H9 (cell line): Measurements from ENCODE around the gene STX2. TPM values are rescaled to one million over a fixed set of nuclear protein-coding genes. Genes with fewer than 3 reads are reported as not detected.
A peak's percentile ranks its signal among the peaks of the same experiment; 100 is the strongest.

Experiments
- DNase-seq: peaks from one replicate; pipeline ENCODE4 v3.0.0-alpha.2; 2017
- H2AFZ ChIP-seq: one replicate; pipeline ENCODE4 v1.6.1; 2013; ENCODE audit warnings: mild to moderate bottlenecking, low read length, control low read depth, moderate library complexity
- H2AK5ac ChIP-seq: 2 replicates; pipeline ENCODE4 v1.6.1; 2013; ENCODE audit warnings: low read length, control low read depth, mixed read lengths; ENCODE audit not compliant: insufficient read length
- H2BK120ac ChIP-seq: one replicate; pipeline ENCODE4 v1.6.1; 2013; ENCODE audit warnings: low read depth, mild to moderate bottlenecking, low read length, control low read depth, inconsistent platforms; ENCODE audit not compliant: poor library complexity, severe bottlenecking
- H2BK12ac ChIP-seq: 2 replicates; pipeline ENCODE4 v1.6.1; 2013; ENCODE audit warnings: low read length, control low read depth, mixed read lengths, low read depth; ENCODE audit not compliant: insufficient read length
- H2BK15ac ChIP-seq: 2 replicates; pipeline ENCODE4 v1.6.1; 2013; ENCODE audit warnings: low read depth, low read length, control low read depth
- H2BK20ac ChIP-seq: one replicate; pipeline ENCODE4 v1.6.1; 2013; ENCODE audit warnings: low read depth, mild to moderate bottlenecking, low read length, control low read depth, inconsistent platforms; ENCODE audit not compliant: poor library complexity, severe bottlenecking
- H2BK5ac ChIP-seq: 2 replicates; pipeline ENCODE4 v1.6.1; 2013; ENCODE audit warnings: low read length, control low read depth, mixed read lengths; ENCODE audit not compliant: insufficient read length
- H3K14ac ChIP-seq: 2 replicates; pipeline ENCODE4 v1.6.1; 2013; ENCODE audit warnings: low read length, control low read depth; ENCODE audit not compliant: insufficient read depth
- H3K18ac ChIP-seq: 2 replicates; pipeline ENCODE4 v1.6.1; 2013; ENCODE audit warnings: low read depth, mild to moderate bottlenecking, mixed read lengths, low read length, control low read depth; ENCODE audit not compliant: insufficient read length
- H3K23ac ChIP-seq: 2 replicates; pipeline ENCODE4 v1.6.1; 2013; ENCODE audit warnings: low read length, control low read depth, mixed read lengths, low read depth; ENCODE audit not compliant: insufficient read length
- H3K23me2 ChIP-seq: 2 replicates; pipeline ENCODE4 v1.6.1; 2013; ENCODE audit warnings: low read depth, mild to moderate bottlenecking, mixed read lengths, low read length, control low read depth; ENCODE audit not compliant: insufficient read length, poor library complexity, severe bottlenecking
- H3K27ac ChIP-seq: 2 replicates; pipeline ENCODE4 v1.5.1; 2013; ENCODE audit warnings: low read length, control low read depth, mixed read lengths, low read depth; ENCODE audit not compliant: insufficient read length
- H3K27me3 ChIP-seq: 2 replicates; pipeline ENCODE4 v1.6.1; 2013; ENCODE audit warnings: low read length, control low read depth, inconsistent platforms; ENCODE audit not compliant: insufficient read depth
- H3K4ac ChIP-seq: 2 replicates; pipeline ENCODE4 v1.6.1; 2013; ENCODE audit warnings: low read depth, mild to moderate bottlenecking, control low read depth, inconsistent platforms, low read length, moderate library complexity
- H3K4me1 ChIP-seq: 2 replicates; pipeline ENCODE4 v1.6.1; 2013; ENCODE audit warnings: low read length, control low read depth, inconsistent platforms; ENCODE audit not compliant: insufficient read depth
- H3K4me2 ChIP-seq: 2 replicates; pipeline ENCODE4 v1.6.1; 2013; ENCODE audit warnings: low read length, control low read depth, mixed read lengths; ENCODE audit not compliant: insufficient read length, insufficient read depth
- H3K56ac ChIP-seq: 2 replicates; pipeline ENCODE4 v1.6.1; 2013; ENCODE audit warnings: low read depth, mild to moderate bottlenecking, mixed read lengths, low read length, control low read depth; ENCODE audit not compliant: insufficient read length
- H3K79me1 ChIP-seq: 2 replicates; pipeline ENCODE4 v1.6.1; 2013; ENCODE audit warnings: low read depth, mild to moderate bottlenecking, moderate library complexity, low read length, control low read depth, inconsistent platforms; ENCODE audit not compliant: insufficient read depth, poor library complexity, severe bottlenecking
- H3K79me2 ChIP-seq: 2 replicates; pipeline ENCODE4 v1.6.1; 2013; ENCODE audit warnings: low read length, control low read depth, inconsistent platforms; ENCODE audit not compliant: insufficient read depth
- H3K9ac ChIP-seq: 2 replicates; pipeline ENCODE4 v1.6.1; 2013; ENCODE audit warnings: low read length, control low read depth, mixed read lengths; ENCODE audit not compliant: insufficient read length; ENCODE audit errors: extremely low read depth
- H3K9me3 ChIP-seq: one replicate; pipeline ENCODE4 v1.6.1; 2013; ENCODE audit warnings: low read depth, low read length, inconsistent platforms; ENCODE audit not compliant: control insufficient read depth
- H3T11ph ChIP-seq: one replicate; pipeline ENCODE4 v1.6.1; 2013; ENCODE audit warnings: mild to moderate bottlenecking, low read length, control low read depth, inconsistent platforms
- H4K20me1 ChIP-seq: one replicate; pipeline ENCODE4 v1.6.1; 2013; ENCODE audit not compliant: control insufficient read depth, insufficient read length, insufficient read depth
- H4K5ac ChIP-seq: 2 replicates; pipeline ENCODE4 v1.6.1; 2013; ENCODE audit warnings: low read depth, mild to moderate bottlenecking, mixed read lengths, low read length, control low read depth; ENCODE audit not compliant: insufficient read length
- H4K8ac ChIP-seq: replicated peaks from 2 replicates; pipeline ENCODE4 v1.6.1; 2013; ENCODE audit warnings: low read length, control low read depth, mixed read lengths, low read depth; ENCODE audit not compliant: insufficient read length
- H4K91ac ChIP-seq: 2 replicates; pipeline ENCODE4 v1.6.1; 2013; ENCODE audit warnings: low read depth, mild to moderate bottlenecking, moderate library complexity, mixed read lengths, low read length, control low read depth; ENCODE audit not compliant: insufficient read length
- H3K27ac Mint-ChIP-seq, 3 experiments: 2 replicates in 2 of 3; 3 replicates in 1 of 3; pipeline ENCODE4 v1.8.0; 2020 to 2021; ENCODE audit warnings: mixed read lengths in 3 of 3, mild to moderate bottlenecking in 1 of 3, moderate library complexity in 1 of 3
- H3K27me3 Mint-ChIP-seq: 2 replicates; pipeline ENCODE4 v1.8.0; 2021; ENCODE audit warnings: low read depth, mild to moderate bottlenecking, moderate library complexity, mixed read lengths
- H3K36me3 Mint-ChIP-seq, 3 experiments: 2 replicates in 2 of 3; 3 replicates in 1 of 3; pipeline ENCODE4 v1.8.0; 2020 to 2021; ENCODE audit warnings: low read depth in 3 of 3, mixed read lengths in 3 of 3; ENCODE audit not compliant: insufficient read depth in 1 of 3
- H3K4me1 Mint-ChIP-seq, 2 experiments: 2 replicates each; pipeline ENCODE4 v1.8.0; 2020; ENCODE audit warnings: mixed read lengths in 2 of 2
- H3K4me3 Mint-ChIP-seq, 2 experiments: 2 replicates in 1 of 2; 3 replicates in 1 of 2; pipeline ENCODE4 v1.8.0; 2020 to 2021; ENCODE audit warnings: mild to moderate bottlenecking in 2 of 2, mixed read lengths in 2 of 2, moderate library complexity in 1 of 2
- H3K9me3 Mint-ChIP-seq, 2 experiments: 2 replicates in 1 of 2; 3 replicates in 1 of 2; pipeline ENCODE4 v1.8.0; 2020; ENCODE audit warnings: mild to moderate bottlenecking in 2 of 2, mixed read lengths in 2 of 2, moderate library complexity in 1 of 2
- CTCF ChIP-seq: fragments of 200-600 bp; sonication (generic); conservative IDR thresholded peaks from 3 replicates; pipeline ENCODE4 v1.8.0; 2021; ENCODE audit warnings: antibody characterized with exemption, mild to moderate bottlenecking
- WGBS: extraction: QIAGEN DNeasy Blood & Tissue Kit; methylation state at CpG from one replicate; pipeline ENCODE4 v1.1.7; 2013; ENCODE audit warnings: missing lambda C conversion rate, low lambda C conversion rate, mixed read lengths; ENCODE audit not compliant: insufficient read length; ENCODE audit errors: extremely low coverage; 5-methylcytosine and 5-hydroxymethylcytosine counted together
- total RNA-seq: library from RNA; stranded (reverse); gene quantifications from 2 replicates; pipeline ENCODE4 v1.2.1, GENCODE V29; 2021

The STX2 gene
- total RNA-seq, 1 experiment from 2014 or later = 19.4 TPM

- Histone ChIP-seq H3K4me2 (no peak overlapping the region), H2AFZ (no peak overlapping the region), H3K4me1 (no peaks in the 10 kb centered on the region), H2BK5ac (no peak overlapping the region), H2AK5ac (no peak overlapping the region), H3K23me2 (peaks cover 2% of the 10 kb centered on the region), H4K8ac (no peak overlapping the region), H4K5ac (no peak overlapping the region), H3K9ac (no peak overlapping the region), H3K14ac (no peak overlapping the region), H4K20me1 (no peaks in the 10 kb centered on the region), H3K23ac (no peak overlapping the region), H3T11ph (no peak overlapping the region), H3K27ac (no peak overlapping the region), H3K4ac (no peak overlapping the region), H4K91ac (no peak overlapping the region), H3K9me3 (no peaks in the 10 kb centered on the region), H3K79me1 (no peaks in the 10 kb centered on the region), H3K79me2 (no peaks in the 10 kb centered on the region), H2BK15ac (no peak overlapping the region), H2BK12ac (no peak overlapping the region), H3K56ac (no peak overlapping the region), H2BK20ac (no peak overlapping the region), H3K18ac (no peak overlapping the region), H3K27me3 (no peaks in the 10 kb centered on the region), H2BK120ac (no peak overlapping the region)
- no CpG with 5 or more reads among the region's 3 CpGs for WGBS
- H3K36me3 Mint-ChIP-seq = peaks cover 8 to 48% (median 36%) of the 10 kb centered on the region in 3 experiments; a peak in 6 of 7 replicates
- H3K4me3 Mint-ChIP-seq = no peak overlapping the region
- DNase-seq = no peak
- H3K9me3 Mint-ChIP-seq = no peaks in the 10 kb centered on the region
- TF ChIP-seq CTCF = no peak
- H3K27ac Mint-ChIP-seq = peak overlapping the region in 1 of 3 experiments; percentile 69; a peak in 1 of 7 replicates
- H3K27me3 Mint-ChIP-seq = no peaks in the 10 kb centered on the region
- peaks cover 9 to 17% of the 10 kb centered on the region in 2 experiments for H3K4me1 Mint-ChIP-seq
Observed at GRCh38 chr12:130793554-130793849, 45.5 kb downstream of the STX2 start.
